Right lung (tissue), 5 donors: ENCODE data around the gene WDR35. TPM values are rescaled to one million over a fixed set of nuclear protein-coding genes. Genes with fewer than 3 reads are reported as not detected.
"Not testable (repeated sequence)": the region's sequence is repeated elsewhere in the genome, so short reads cannot be mapped to it uniquely, and the experiment has no call there.

ENCODE experiments used
- DNase-seq, 2 donors: peaks; one replicate each; pipeline ENCODE4 v3.0.0-alpha.2; 2013
- polyA plus RNA-seq, 5 donors: library from polyadenylated mRNA; unstranded; fragments of 120-200 nt; gene quantifications; one replicate each; pipeline versions ENCODE4 v1.2.1 to v1.2.3, GENCODE V29; 2013; ENCODE audit warnings: inconsistent platforms in 1 of 5, low replicate concordance in 1 of 5; ENCODE audit not compliant: insufficient read length in 5 of 5, insufficient read depth in 1 of 5

Gene WDR35
- polyA plus RNA-seq, 5 donors = 21.1 to 42.1 (median 30.6) TPM

- DNase-seq = no peak
Observed at GRCh38 chr2:19894134-19894792, 95.6 kb downstream of the WDR35 start.

GRCh38 chr2:19893520-19894133, 96.3 kb downstream of the WDR35 start:
- DNase-seq = no peak

- DNase-seq = not testable (repeated sequence)
Observed at GRCh38 chr2:19891971-19892370, 97.9 kb downstream of the WDR35 start.

- DNase-seq = no peak
Observed at GRCh38 chr2:19890104-19890503, 99.8 kb downstream of the WDR35 start.

GRCh38 chr2:19888831-19889230, 101.1 kb downstream of the WDR35 start:
- DNase-seq = no peak

- DNase-seq = no peak
Observed at GRCh38 chr2:19887510-19887909, 102.4 kb downstream of the WDR35 start.

- DNase-seq = no peak
Observed at GRCh38 chr2:19886261-19886660, 103.6 kb downstream of the WDR35 start.

GRCh38 chr2:19885791-19886190, 104.1 kb downstream of the WDR35 start:
- DNase-seq = no peak

- DNase-seq = no peak
Observed at GRCh38 chr2:19883971-19884720, 105.8 kb downstream of the WDR35 start.

- no peak for DNase-seq
Observed at GRCh38 chr2:19883486-19883885, 106.4 kb downstream of the WDR35 start.

- no peak for DNase-seq
Observed at GRCh38 chr2:19882286-19882685, 107.6 kb downstream of the WDR35 start.

- DNase-seq = no peak
Observed at GRCh38 chr2:19881908-19882265, 108.0 kb downstream of the WDR35 start.

- no peak for DNase-seq
Observed at GRCh38 chr2:19881221-19881907, 108.5 kb downstream of the WDR35 start.

- DNase-seq = not testable (repeated sequence)
Observed at GRCh38 chr2:19880191-19880590, 109.7 kb downstream of the WDR35 start.

- no peak for DNase-seq
Observed at GRCh38 chr2:19879120-19879519, 110.8 kb downstream of the WDR35 start.

GRCh38 chr2:19878268-19879046, 111.4 kb downstream of the WDR35 start:
- DNase-seq = no peak

- no peak for DNase-seq
Observed at GRCh38 chr2:19876751-19877150, 113.2 kb downstream of the WDR35 start.

GRCh38 chr2:19875280-19875679, 114.6 kb downstream of the WDR35 start:
- DNase-seq = no peak

- DNase-seq = no peak
Observed at GRCh38 chr2:19874726-19875125, 115.2 kb downstream of the WDR35 start.

- DNase-seq = no peak
Observed at GRCh38 chr2:19873014-19873413, 116.9 kb downstream of the WDR35 start.

- DNase-seq = no peak
Observed at GRCh38 chr2:19872302-19872701, 117.6 kb downstream of the WDR35 start.

- no peak for DNase-seq
Observed at GRCh38 chr2:19871836-19872235, 118.1 kb downstream of the WDR35 start.
